Measurements from ENCODE around the gene DERA. TPM values are rescaled to one million over a fixed set of nuclear protein-coding genes. Genes with fewer than 3 reads are reported as not detected.

DERA gene
- total and polyA plus RNA-seq, 2 of the 13 experiments (the other 11 are each of a cell fraction or from before 2014, with no cell fraction given), result 24.0 to 51.3 TPM

GRCh38 chr12:16036073-16036472, 124.9 kb downstream of the DERA start:
- H3K4me3 ChIP-seq (replicated peaks in 1 of 3; ENCODE audit: insufficient read depth in 1 of 3, low read depth in 2 of 3, low read length in 3 of 3), result no peak overlapping the region
- no peak for TF ChIP-seq HOXA7 (CRISPR knock-in tag; IDR thresholded peaks at IDR 0.05)
- TF ChIP-seq ZFP37 (CRISPR knock-in tag; IDR thresholded peaks at IDR 0.05; ENCODE audit: borderline replicate concordance), result no peak
- TF ChIP-seq POGZ (CRISPR knock-in tag; IDR thresholded peaks at IDR 0.05), result no peak
- no peak for TF ChIP-seq HNF1B (CRISPR knock-in tag; IDR thresholded peaks at IDR 0.05)
- no peak overlapping the region for H3K9ac ChIP-seq (ENCODE audit: insufficient read depth, low read depth, low read length)
- H3K4me1 ChIP-seq (ENCODE audit: insufficient read depth, low read length), result peaks cover 8% of the 10 kb centered on the region
- ATAC-seq (no peak), FAIRE-seq (no peak), DNase-seq (ENCODE audit: low spot score) (no peak)
- no TSS peak for BruUV-seq (replicated peaks)
- no peak overlapping the region for H3K4me2 ChIP-seq (ENCODE audit: low read depth, low read length)
- intact Hi-C loops (cut with micrococcal nuclease; ENCODE audit: unreplicated experiment), result no loop called here
- in situ Hi-C loops (cut with HindIII; ENCODE audit: extremely low pct_ligation_motif_present, low pct_unique_long_range_greater_than_20kb), result no loop called here
- no peaks in the 10 kb centered on the region for H4K20me1 ChIP-seq (ENCODE audit: insufficient read depth, low read length)
- CTCF ChIA-PET (ENCODE audit: low intra/inter-chr PET ratio, low total read pairs), result no interaction called here
- no peak overlapping the region for H3K27ac ChIP-seq (ENCODE audit: extremely low read length, insufficient read depth, low read length)
- H2AFZ ChIP-seq (ENCODE audit: low read length), result no peak overlapping the region
- POLR2A ChIA-PET, result no interaction called here
- no peaks in the 10 kb centered on the region for H3K79me2 ChIP-seq (ENCODE audit: insufficient read depth, low read length)
- WGBS (ENCODE audit: low lambda C conversion rate), result 98% methylated on average over 3 of the region's 3 CpGs
- peaks cover 0 to 2% of the 10 kb centered on the region in 2 experiments; a peak in 1 of 5 replicates for H3K36me3 ChIP-seq (replicated peaks in 1 of 2; ENCODE audit: control insufficient read depth in 1 of 2, insufficient read depth in 2 of 2, low read length in 2 of 2)
- H3K9me3 ChIP-seq (ENCODE audit: low read length), result no peaks in the 10 kb centered on the region
- no peaks in the 10 kb centered on the region for H3K27me3 ChIP-seq (ENCODE audit: control insufficient read depth in 1 of 2, insufficient read depth in 2 of 2, low read length in 2 of 2)

- H3K9ac ChIP-seq (ENCODE audit: insufficient read depth, low read depth, low read length), result no peak overlapping the region
- no peak overlapping the region for H3K4me3 ChIP-seq (replicated peaks in 1 of 3; ENCODE audit: insufficient read depth in 1 of 3, low read depth in 2 of 3, low read length in 3 of 3)
- in situ Hi-C loops (cut with HindIII; ENCODE audit: extremely low pct_ligation_motif_present, low pct_unique_long_range_greater_than_20kb), result no loop called here
- H3K36me3 ChIP-seq (replicated peaks in 1 of 2; ENCODE audit: control insufficient read depth in 1 of 2, insufficient read depth in 2 of 2, low read length in 2 of 2), result peaks cover 0 to 2% of the 10 kb centered on the region in 2 experiments; a peak in 1 of 5 replicates
- H3K4me1 ChIP-seq (ENCODE audit: insufficient read depth, low read length), result peaks cover 8% of the 10 kb centered on the region
- no peak overlapping the region for H3K4me2 ChIP-seq (ENCODE audit: low read depth, low read length)
- TF ChIP-seq HINFP (CRISPR knock-in tag; IDR thresholded peaks at IDR 0.05; ENCODE audit: low read depth) (no peak), IRF1 (CRISPR knock-in tag; IDR thresholded peaks at IDR 0.05; ENCODE audit: low read depth) (no peak), CENPT (CRISPR knock-in tag; IDR thresholded peaks at IDR 0.05; ENCODE audit: low read depth) (no peak), ZNF20 (CRISPR knock-in tag; IDR thresholded peaks at IDR 0.05) (no peak), ZNF737 (CRISPR knock-in tag; IDR thresholded peaks at IDR 0.05; ENCODE audit: borderline replicate concordance) (no peak)
- H3K9me3 ChIP-seq (ENCODE audit: low read length), result no peaks in the 10 kb centered on the region
- no peaks in the 10 kb centered on the region for H4K20me1 ChIP-seq (ENCODE audit: insufficient read depth, low read length)
- 68% methylated on average over 6 of the region's 6 CpGs for WGBS (ENCODE audit: low lambda C conversion rate)
- no peak for FAIRE-seq
- peak; percentile 4 for DNase-seq (ENCODE audit: low spot score)
- no peaks in the 10 kb centered on the region; a peak in 1 of 5 replicates for H3K27me3 ChIP-seq (ENCODE audit: control insufficient read depth in 1 of 2, insufficient read depth in 2 of 2, low read length in 2 of 2)
- CTCF ChIA-PET (ENCODE audit: low intra/inter-chr PET ratio, low total read pairs), result no interaction called here
- H3K79me2 ChIP-seq (ENCODE audit: insufficient read depth, low read length), result no peaks in the 10 kb centered on the region
- no peak overlapping the region for H2AFZ ChIP-seq (ENCODE audit: low read length)
- no peak overlapping the region for H3K27ac ChIP-seq (ENCODE audit: extremely low read length, insufficient read depth, low read length)
- ATAC-seq, result peak; percentile 50; the same call in 2 of the 3 replicates
- intact Hi-C loops (cut with micrococcal nuclease; ENCODE audit: unreplicated experiment), result no loop called here
- no TSS peak for BruUV-seq (replicated peaks)
- POLR2A ChIA-PET, result no interaction called here
Observed at GRCh38 chr12:16037533-16037932, 126.4 kb downstream of the DERA start.

Data from HepG2 (cell line).